Esophagus (tissue), 2 donors: ENCODE data around the gene KCNH6. TPM values are rescaled to one million over a fixed set of nuclear protein-coding genes. Genes with fewer than 3 reads are reported as not detected.

Source experiments
- H3K27ac ChIP-seq, 2 donors: one replicate each; pipeline ENCODE4 v1.5.1; 2013; ENCODE audit warnings: low read depth in 2 of 2, mild to moderate bottlenecking in 2 of 2, inconsistent platforms in 1 of 2, low read length in 1 of 2, moderate library complexity in 1 of 2
- H3K27me3 ChIP-seq, 2 donors: one replicate each; pipeline ENCODE4 v1.6.1; 2013; ENCODE audit warnings: low read length in 2 of 2, control low read depth in 1 of 2, mild to moderate bottlenecking in 1 of 2; ENCODE audit not compliant: insufficient read depth in 2 of 2, control insufficient read depth in 1 of 2
- H3K36me3 ChIP-seq, 2 donors: one replicate each; pipeline ENCODE4 v1.6.1; 2013; ENCODE audit warnings: low read length in 1 of 2; ENCODE audit not compliant: control insufficient read depth in 2 of 2, insufficient read depth in 2 of 2
- H3K4me1 ChIP-seq, 2 donors: one replicate each; pipeline ENCODE4 v1.6.1; 2013; ENCODE audit warnings: low read length in 1 of 2; ENCODE audit not compliant: control insufficient read depth in 2 of 2, insufficient read depth in 2 of 2
- H3K4me3 ChIP-seq, 2 donors: one replicate each; pipeline ENCODE4 v1.5.1; 2013; ENCODE audit warnings: low read length in 2 of 2, mild to moderate bottlenecking in 2 of 2, low read depth in 1 of 2, moderate library complexity in 1 of 2
- H3K9me3 ChIP-seq, 2 donors: one replicate each; pipeline ENCODE4 v1.6.1; 2013; ENCODE audit warnings: mild to moderate bottlenecking in 2 of 2, low read depth in 1 of 2, low read length in 1 of 2, moderate library complexity in 1 of 2; ENCODE audit not compliant: control insufficient read depth in 2 of 2, insufficient read depth in 1 of 2
- WGBS, 2 donors: extraction: QIAGEN DNeasy Blood & Tissue Kit; methylation state at CpG; one replicate each; pipeline ENCODE4 v1.1.7; 2013; 5-methylcytosine and 5-hydroxymethylcytosine counted together
- polyA plus RNA-seq, 2 donors: library from polyadenylated mRNA; stranded (reverse); fragments of 200-250 nt; gene quantifications; one replicate each; pipeline ENCODE4 v1.2.3, GENCODE V29; 2013
- donor health status: healthy with polysubstance abuse.
- donor health status: Bipolar disorder and iron deficiency.

The KCNH6 gene
- polyA plus RNA-seq, 2 donors: 0.04 TPM; not detected in 1

GRCh38 chr17:63486317-63487013 is 36.7 kb upstream of the KCNH6 start:
- Histone ChIP-seq H3K4me1 (no peaks in the 10 kb centered on the region), H3K9me3 (no peaks in the 10 kb centered on the region), H3K36me3 (no peaks in the 10 kb centered on the region), H3K4me3 (no peak overlapping the region), H3K27me3 (no peaks in the 10 kb centered on the region), H3K27ac (no peak overlapping the region)
- 80 to 82% methylated on average over 12 of the region's 12 CpGs for WGBS, 2 donors

DNA sequence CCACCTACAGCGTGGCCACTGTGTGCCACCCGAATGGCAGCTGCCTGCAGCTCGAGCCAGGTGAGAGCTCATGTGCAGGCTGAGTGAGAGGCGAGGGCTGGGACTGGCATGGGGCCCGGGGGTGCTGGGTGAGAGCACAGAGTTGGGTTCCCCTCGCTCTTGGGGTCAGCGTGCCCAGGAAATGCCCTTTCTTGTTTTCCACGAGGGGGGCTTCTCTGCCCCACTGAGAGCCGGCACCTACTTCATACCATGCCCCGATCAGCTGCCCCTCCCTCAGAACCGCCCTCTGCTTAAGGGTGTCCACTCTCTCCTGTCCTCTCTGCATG is 36.2 kb upstream of the KCNH6 start:
- WGBS, 2 donors: 84 to 87% methylated on average over 10 to 11 of the region's 11 CpGs
- Histone ChIP-seq H3K9me3 (no peaks in the 10 kb centered on the region), H3K4me1 (no peaks in the 10 kb centered on the region), H3K4me3 (no peak overlapping the region), H3K36me3 (no peaks in the 10 kb centered on the region), H3K27ac (no peak overlapping the region), H3K27me3 (no peaks in the 10 kb centered on the region)

DNA sequence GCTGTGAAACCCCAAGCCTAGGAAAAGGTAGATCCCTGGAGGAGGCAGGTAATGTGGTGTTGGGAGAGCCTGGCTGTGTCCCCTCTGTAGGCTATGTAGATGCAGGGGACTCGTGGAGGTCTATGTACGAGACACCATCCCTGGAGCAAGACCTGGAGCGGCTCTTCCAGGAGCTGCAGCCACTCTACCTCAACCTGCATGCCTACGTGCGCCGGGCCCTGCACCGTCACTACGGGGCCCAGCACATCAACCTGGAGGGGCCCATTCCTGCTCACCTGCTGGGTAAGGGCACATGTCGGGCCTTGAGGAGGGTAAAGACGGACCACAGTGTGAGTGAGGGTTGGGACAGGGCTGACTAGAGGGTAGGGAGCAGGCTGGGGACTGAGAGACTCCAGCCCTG is 34.3 kb upstream of the KCNH6 start:
- H3K4me3 ChIP-seq: no peak overlapping the region
- no peaks in the 10 kb centered on the region for H3K36me3 ChIP-seq
- WGBS, 2 donors: 93% methylated on average over 10 of the region's 10 CpGs

DNA sequence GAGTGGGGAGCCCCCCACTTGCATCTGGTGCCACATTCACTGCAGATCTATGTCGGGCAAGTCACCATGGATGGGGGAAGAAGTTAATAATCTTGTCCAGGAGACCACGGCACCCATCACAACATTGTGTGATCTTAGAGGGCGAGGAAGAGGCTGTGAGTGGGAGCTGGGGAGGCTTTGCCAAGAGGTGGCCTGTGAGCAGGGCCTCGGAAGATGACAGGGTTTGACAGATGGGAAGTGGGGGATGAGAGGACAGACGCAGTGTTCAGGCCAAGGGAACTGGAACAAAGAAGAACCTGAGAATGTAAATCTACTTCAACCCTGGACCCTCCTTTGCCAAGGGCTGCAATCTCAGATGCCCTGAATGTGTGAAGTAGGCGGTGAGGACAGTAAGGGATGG is 33.9 kb upstream of the KCNH6 start:
- Histone ChIP-seq H3K36me3 (no peaks in the 10 kb centered on the region), H3K4me3 (no peak overlapping the region), H3K4me1 (no peaks in the 10 kb centered on the region), H3K9me3 (no peaks in the 10 kb centered on the region), H3K27ac (no peak overlapping the region), H3K27me3 (no peaks in the 10 kb centered on the region)
- WGBS, 2 donors: 83 to 87% methylated on average over 6 of the region's 6 CpGs

More for the DNA sequence above, 34.3 kb upstream of the KCNH6 start:
- no peaks in the 10 kb centered on the region for H3K4me1 ChIP-seq
- no peaks in the 10 kb centered on the region for H3K27me3 ChIP-seq
- no peak overlapping the region for H3K27ac ChIP-seq
- no peaks in the 10 kb centered on the region for H3K9me3 ChIP-seq

DNA sequence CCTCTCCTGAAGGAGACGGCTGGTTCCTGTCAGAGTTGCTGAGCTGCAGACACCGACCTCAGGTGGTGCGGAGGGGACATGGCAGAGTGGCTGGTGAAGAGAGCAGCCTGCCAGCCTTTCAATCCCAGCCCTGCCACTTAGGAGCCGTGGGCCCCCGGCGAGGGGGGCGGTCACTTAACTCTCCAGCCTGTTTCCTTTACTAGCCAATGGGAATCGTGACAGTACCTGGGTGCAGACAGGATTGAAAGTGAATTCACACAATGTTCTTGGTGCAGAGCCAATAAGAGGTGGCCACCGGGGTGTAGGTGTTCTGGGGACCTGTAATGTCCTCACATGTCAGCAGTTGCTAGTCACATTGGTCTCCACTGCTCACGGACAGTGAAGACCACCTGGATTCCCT is 32.8 kb upstream of the KCNH6 start:
- Histone ChIP-seq H3K4me1 (no peaks in the 10 kb centered on the region), H3K4me3 (no peak overlapping the region), H3K27me3 (no peaks in the 10 kb centered on the region), H3K9me3 (no peaks in the 10 kb centered on the region), H3K36me3 (no peaks in the 10 kb centered on the region), H3K27ac (no peak overlapping the region)
- WGBS, 2 donors: 55% methylated on average over 10 of the region's 10 CpGs

DNA sequence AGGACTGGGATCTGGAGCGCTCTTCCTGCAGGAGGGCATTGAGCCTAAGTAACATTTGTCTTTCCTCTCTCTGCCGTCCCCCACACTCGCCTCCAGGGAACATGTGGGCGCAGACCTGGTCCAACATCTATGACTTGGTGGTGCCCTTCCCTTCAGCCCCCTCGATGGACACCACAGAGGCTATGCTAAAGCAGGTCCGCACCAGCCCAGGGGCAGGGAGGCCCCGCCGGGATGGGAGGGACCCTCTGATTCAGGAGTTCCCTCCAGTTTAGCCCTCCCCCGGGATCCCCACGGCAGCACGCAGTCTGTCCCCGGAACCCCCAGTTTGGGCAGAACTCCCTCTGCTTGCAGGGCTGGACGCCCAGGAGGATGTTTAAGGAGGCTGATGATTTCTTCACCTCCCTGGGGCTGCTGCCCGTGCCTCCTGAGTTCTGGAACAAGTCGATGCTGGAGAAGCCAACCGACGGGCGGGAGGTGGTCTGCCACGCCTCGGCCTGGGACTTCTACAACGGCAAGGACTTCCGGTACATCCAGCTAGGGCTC is 32.2 kb upstream of the KCNH6 start:
- Histone ChIP-seq H3K4me3 (no peak overlapping the region), H3K27ac (no peak overlapping the region), H3K4me1 (no peaks in the 10 kb centered on the region), H3K9me3 (no peaks in the 10 kb centered on the region), H3K36me3 (no peaks in the 10 kb centered on the region), H3K27me3 (no peaks in the 10 kb centered on the region)
- 84 to 89% methylated on average over 22 of the region's 22 CpGs for WGBS, 2 donors

DNA sequence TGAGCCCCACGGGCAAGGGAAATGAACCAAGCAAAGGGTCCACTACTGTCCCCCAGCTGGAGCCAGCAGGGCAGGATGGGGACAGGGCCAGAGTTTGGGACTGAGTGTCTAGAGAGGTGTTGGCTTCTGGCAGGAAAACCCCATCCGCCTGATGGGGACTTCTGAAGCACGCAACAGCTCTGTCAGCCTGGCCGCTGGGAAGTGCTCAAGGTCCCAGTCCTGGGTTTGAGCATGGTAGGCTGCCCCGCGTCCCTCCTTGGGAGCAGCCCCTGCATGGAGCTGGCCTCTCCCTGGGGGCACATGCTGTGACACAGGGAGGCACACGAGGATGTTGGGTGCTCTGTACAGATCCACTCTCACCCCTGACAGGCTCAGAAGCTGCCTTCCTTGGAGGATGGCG is 31.7 kb upstream of the KCNH6 start:
- no peaks in the 10 kb centered on the region for H3K36me3 ChIP-seq
- no peaks in the 10 kb centered on the region for H3K9me3 ChIP-seq
- H3K4me1 ChIP-seq: no peaks in the 10 kb centered on the region
- H3K4me3 ChIP-seq: no peak overlapping the region
- WGBS, 2 donors: 83 to 88% methylated on average over 8 of the region's 8 CpGs
- no peaks in the 10 kb centered on the region for H3K27me3 ChIP-seq
- H3K27ac ChIP-seq: no peak overlapping the region

DNA sequence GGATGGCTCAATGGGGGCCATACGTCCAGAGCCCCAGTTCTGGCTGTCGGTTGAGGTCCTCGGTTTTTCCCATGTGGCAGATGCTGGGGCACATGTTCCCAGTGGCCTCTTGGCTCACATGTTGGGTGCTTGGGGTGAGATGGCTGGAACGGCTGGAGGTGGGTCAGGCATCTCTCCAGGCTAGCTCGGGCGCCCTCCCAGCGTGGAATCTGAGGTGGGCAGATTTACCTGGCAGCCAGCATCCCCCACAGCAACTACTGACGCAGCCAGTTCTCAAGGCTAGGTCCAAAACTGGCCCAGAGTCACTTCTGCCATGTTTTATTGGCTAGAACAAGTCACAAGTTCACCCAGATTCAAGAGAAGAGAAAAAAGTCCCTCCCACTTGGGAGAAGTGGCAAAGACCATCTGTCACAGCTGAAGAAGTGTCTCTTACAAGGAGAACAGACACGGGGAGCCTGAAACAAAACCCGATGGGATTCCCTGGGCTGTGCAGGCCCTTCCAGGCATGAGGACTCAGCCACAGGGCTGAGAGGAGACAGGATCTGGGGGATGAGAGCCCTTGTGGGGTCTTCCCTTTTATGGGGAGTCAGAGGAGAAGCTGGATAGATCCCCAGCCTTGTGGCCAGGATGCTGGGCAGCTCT is 31.1 kb upstream of the KCNH6 start:
- H3K9me3 ChIP-seq: no peaks in the 10 kb centered on the region
- H3K27me3 ChIP-seq: no peaks in the 10 kb centered on the region
- 79 to 80% methylated on average over 10 of the region's 10 CpGs for WGBS, 2 donors
- no peaks in the 10 kb centered on the region for H3K36me3 ChIP-seq
- no peak overlapping the region for H3K27ac ChIP-seq
- H3K4me3 ChIP-seq: no peak overlapping the region
- no peaks in the 10 kb centered on the region for H3K4me1 ChIP-seq

- Histone ChIP-seq H3K4me1 (no peaks in the 10 kb centered on the region), H3K36me3 (no peaks in the 10 kb centered on the region), H3K9me3 (no peaks in the 10 kb centered on the region), H3K4me3 (no peak overlapping the region), H3K27ac (no peak overlapping the region), H3K27me3 (no peaks in the 10 kb centered on the region)
- WGBS, 2 donors: 89 to 96% methylated on average over 6 of the region's 6 CpGs
These were observed 30.2 kb upstream of the KCNH6 start for GRCh38 chr17:63492940-63493339.

DNA sequence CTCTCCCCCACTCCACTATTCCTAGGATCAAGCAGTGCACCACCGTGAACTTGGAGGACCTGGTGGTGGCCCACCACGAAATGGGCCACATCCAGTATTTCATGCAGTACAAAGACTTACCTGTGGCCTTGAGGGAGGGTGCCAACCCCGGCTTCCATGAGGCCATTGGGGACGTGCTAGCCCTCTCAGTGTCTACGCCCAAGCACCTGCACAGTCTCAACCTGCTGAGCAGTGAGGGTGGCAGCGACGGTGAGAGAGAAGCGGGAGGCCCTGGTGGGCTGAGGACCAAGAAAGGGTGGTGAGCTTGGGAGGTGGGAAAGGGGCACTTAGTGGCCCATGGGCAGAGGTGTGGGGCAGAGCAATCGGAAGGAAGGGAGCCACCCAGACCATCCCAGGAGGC is 29.7 kb upstream of the KCNH6 start:
- Histone ChIP-seq H3K4me3 (no peak overlapping the region), H3K27me3 (no peaks in the 10 kb centered on the region), H3K36me3 (no peaks in the 10 kb centered on the region), H3K27ac (no peak overlapping the region), H3K4me1 (no peaks in the 10 kb centered on the region), H3K9me3 (no peaks in the 10 kb centered on the region)
- 88 to 91% methylated on average over 9 of the region's 9 CpGs for WGBS, 2 donors
